PC-9 (cell line): ENCODE data around the gene SPAG17.

Experiments
- CTCF ChIP-seq: fragments of 200-600 bp; sonication (generic); conservative IDR thresholded peaks from 2 replicates; pipeline ENCODE4 v1.6.1; 2017; ENCODE audit warnings: mixed run types, antibody characterized with exemption, mild to moderate bottlenecking, moderate library complexity
- EZH2 ChIP-seq: fragments of 200-600 bp; sonication (generic); IDR thresholded peaks from 2 replicates; pipeline ENCODE4 v1.8.0; 2017; ENCODE audit warnings: antibody characterized with exemption, low read depth

- TF ChIP-seq CTCF (no peak), EZH2 (no peak)
Observed at GRCh38 chr1:118188411-118188810, 3.4 kb upstream of the SPAG17 start.
